Stimulated activated CD4-positive, alpha-beta T cell treated with anti-CD3 and anti-CD28 coated beads, Interleukin-1b, Interleukin-23, amount 100 ng/mL, for 4 hours (primary cell): Measurements from ENCODE around the gene GNB1L.
"Not testable (repeated sequence)": the region's sequence is repeated elsewhere in the genome, so short reads cannot be mapped to it uniquely, and the experiment has no call there.

Experiments used
- DNase-seq, 2 donors: peaks; one replicate each; pipeline ENCODE4 v3.0.0-alpha.2; 2020; ENCODE audit warnings: low read depth in 2 of 2

Gene GNB1L

DNA sequence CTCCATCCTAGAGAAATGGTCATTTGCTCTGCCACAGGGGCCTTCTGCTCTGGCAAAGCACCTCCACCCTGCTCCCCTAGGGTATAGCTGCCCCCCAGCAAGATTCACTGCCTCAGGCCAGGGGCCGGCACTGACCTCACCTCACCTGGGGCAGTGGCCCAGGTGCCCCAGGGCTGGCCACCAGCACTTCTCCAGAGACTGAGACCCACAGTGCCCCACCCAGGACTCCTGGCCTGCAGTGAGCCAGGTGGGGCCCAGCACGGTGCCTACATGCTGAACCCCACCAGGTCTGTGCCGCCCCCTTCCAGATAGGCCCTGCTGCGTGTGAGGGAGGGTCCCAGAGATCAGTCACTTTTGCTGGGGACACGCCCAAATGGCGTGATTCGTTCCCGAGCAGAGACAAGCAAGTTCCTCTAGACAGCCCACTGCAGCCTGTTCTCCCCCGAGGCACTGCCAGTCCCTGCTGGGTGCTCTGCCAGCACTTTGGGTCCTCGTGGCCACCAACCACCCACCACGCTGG, 10.8 kb downstream of the GNB1L start:
- DNase-seq, result no peak

DNA sequence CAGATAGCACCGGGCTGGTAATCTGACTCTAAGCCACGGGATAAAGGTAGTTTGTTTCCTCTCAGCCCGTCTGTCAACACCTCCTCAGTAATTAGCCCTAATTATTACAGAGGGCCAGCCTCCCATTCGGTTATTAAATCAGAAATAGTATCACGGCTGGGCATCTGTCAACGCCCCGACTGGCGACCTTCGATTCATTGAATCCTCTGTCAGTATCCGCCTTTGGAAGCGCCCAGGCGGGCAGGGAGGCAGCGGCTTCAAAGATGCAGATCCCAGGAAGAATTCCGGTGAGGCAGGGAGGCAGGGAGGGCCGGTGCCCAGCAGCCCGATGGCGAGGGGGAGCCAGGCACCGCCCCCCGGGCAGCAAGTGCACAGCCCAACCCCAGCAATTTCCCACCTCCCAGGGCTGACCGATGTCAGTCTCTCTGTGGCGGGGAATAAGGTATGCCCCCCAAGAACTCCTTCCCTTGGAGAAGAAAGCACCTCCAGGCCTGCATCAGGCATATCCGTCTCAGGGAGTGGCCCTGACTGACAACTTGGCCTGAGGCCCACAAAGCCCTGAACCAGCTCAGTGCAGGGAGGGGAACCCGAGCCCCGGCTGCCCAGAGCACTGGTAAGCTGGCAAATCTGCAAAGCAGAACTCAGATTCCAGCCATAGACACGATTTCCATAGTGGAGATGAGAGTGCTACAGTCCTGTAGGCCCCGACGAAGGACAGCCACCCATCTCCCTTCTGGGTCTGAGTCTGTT, 11.4 kb downstream of the GNB1L start:
- DNase-seq, result no peak

DNA sequence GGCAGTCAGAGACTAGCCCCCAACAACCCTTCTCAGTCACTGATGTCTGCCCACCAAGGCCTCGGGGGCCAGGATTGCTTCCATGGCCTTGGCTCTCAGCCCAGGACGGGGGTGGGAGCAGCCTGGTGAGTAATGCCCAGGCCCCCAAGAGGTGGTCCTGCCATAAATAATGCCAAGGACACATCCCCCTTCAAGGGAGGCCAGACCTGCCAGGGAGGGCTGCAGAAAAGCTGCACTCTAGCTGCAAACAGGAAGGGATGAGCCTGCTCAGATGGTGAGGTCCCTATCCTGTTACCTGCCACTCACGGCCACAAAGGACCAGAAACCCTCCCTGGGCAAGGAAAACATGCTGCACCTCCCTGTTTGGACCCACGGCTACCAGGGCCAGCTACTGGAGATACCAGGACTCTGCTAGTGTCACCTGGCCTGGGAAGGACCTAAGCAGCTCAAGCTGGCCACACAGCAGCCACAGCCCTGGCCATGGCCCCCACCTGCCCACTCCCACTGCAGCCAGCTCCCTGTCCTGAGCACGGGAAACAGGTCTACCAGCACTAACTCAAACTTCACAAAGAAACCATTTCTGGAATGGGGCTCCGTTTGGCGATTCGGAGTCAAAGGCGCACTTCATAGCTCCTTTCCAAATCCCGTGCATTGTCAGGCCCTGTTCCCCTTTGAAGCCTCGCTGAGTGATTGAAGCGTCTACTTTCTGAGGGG, 12.1 kb downstream of the GNB1L start:
- no peak for DNase-seq

DNA sequence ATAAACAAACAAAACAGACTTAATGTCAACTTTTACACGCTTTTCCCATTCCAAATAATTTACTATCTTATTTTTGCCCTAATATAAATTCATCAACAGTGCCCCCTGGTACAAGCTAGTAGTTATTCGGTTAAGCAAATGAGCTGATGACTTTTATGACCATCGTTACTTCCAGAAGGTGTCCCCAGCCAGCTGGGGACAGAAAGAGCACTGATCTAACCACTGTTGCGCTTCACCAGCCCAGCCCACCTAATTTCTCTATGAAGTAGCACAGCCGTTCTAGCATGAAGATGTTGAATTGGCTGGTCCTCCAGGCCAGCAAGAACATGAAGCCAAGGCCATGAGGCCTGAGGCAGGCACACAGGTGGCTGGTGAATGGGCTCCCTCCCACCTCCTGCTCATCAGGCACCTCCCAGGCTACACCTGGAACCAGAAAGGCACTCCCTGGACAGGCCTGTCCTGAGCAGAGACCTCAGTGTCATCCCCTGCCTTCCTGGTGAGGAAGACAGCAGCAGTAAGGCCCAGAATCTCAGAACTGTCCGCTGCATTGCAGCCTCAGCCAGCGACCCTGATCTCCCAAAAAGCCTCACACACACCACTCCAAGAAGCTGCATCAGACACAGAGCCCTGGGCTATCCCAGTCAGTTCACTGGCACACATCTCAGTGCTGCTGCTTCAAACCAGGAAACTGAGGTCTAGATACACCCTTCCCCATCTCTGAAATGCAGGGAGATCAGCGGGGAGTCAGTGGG, 12.9 kb downstream of the GNB1L start:
- DNase-seq, result no peak

DNA sequence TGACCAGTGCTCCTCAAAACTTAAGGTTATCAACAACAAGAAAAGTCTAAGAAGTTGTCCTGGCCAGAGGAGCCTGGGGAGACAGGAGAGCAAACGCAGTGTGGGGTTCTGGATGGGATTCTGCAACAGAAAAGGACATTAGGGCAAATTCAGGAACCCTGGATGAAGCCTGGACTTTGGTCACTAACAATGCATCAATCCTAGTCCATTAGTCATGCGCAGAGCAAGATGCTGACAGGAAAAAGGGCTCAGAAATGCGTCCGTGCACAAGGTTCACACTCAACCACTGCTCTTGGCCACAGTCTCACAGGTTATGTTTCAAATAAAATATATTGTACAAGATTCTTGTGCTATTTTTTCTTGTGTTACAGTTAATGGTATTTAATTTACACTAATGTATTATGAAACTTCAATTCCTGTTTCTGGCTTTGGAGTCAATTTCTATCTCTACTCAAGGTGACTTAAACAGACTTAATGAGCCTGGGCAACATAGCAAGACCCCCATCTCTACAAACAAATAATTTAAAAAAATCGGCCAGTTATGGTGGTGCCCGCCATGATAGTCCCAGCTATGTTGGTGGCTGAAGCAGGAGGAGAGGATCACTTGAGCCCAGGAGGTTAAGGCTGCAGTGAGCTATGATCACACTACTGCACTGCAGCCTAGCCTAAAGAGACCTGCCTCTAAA, 13.6 kb downstream of the GNB1L start:
- no peak for DNase-seq

GRCh38 chr22:19840059-19840458, 14.6 kb downstream of the GNB1L start:
- DNase-seq, result no peak

DNA sequence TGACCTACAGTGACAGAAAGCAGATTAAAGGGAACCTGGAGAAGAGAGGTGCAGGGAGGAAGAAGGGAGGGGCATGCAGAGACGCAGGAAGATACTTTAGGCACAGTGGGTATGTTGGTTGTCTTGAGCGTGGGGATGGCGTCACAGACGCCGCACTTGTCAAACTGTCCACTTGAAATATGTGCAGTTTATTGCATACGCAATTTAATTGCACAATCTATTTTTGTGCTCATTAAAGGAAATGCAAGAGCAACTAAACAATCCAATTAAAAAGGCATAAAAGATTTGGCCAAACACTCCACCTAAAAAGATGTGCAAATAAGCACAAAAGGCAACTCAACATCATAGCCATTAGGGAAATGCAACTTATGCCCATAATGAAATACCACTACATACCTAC, 16.8 kb downstream of the GNB1L start:
- no peak for DNase-seq

DNA sequence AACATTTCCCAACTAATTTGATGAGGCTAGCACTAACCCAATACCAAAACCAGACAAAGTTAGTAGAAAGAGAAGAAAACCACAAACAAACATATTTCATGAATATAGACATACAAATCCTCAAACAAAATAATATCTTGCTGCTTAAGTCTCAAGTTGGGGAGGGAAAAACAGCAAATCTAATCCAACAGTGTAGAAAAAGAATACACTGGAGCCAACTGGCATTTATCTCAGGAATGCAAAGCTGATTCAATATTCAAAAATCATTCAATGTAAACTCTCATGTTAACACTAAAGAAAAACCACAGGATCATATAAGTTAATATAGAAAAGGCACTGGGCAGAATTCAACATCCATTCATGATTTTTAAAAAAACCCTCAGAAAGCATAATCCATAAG, 18.2 kb downstream of the GNB1L start:
- no peak for DNase-seq

- no peak for DNase-seq
These were observed 20.1 kb downstream of the GNB1L start for GRCh38 chr22:19834599-19834998.

DNA sequence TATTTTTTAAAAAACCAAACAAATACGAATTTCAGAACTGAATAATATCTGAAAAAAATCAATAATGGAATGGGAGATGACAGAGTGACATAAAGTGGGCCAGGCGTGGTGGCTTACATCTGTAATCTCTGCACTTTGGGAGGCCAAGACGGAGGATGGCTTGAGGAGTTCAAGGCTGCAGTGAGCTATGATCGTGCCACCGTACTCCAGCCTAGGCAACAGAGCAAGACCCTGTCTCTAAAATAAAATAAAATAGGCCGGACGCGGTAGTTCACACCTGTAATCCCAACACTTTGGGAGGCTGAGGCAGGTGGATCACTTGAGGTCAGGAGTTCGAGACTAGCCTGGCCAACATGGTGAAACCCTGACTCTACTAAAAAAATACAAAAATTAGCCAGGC, 21.3 kb downstream of the GNB1L start:
- DNase-seq, result not testable (repeated sequence)

- no peak for DNase-seq
These were observed 22.1 kb downstream of the GNB1L start for GRCh38 chr22:19832476-19833108.

GRCh38 chr22:19831979-19832378, 22.7 kb downstream of the GNB1L start:
- DNase-seq, result not testable (repeated sequence)

DNA sequence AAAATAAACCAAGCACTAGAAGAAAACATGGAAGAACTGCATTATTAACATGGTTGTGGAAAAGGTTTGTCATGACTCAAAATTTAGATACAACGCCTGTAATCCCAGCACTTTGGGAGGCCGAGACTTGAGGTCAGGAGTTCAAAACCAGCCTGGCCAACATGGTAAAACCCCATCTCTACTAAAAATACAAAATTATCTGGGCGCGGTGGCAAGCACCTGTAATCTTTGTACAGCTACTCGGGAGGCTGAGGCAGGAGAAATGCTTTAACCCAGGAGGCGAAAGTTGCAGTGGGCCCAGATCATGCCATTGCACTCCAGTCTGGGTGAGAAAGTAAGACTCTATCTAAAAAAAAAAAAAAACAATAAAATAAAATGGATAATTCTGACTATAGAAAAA, 23.7 kb downstream of the GNB1L start:
- no peak for DNase-seq

GRCh38 chr22:19828035-19828401, 26.7 kb downstream of the GNB1L start:
- no peak for DNase-seq

- DNase-seq, result no peak
These were observed 27.2 kb downstream of the GNB1L start for GRCh38 chr22:19827341-19828034.

DNA sequence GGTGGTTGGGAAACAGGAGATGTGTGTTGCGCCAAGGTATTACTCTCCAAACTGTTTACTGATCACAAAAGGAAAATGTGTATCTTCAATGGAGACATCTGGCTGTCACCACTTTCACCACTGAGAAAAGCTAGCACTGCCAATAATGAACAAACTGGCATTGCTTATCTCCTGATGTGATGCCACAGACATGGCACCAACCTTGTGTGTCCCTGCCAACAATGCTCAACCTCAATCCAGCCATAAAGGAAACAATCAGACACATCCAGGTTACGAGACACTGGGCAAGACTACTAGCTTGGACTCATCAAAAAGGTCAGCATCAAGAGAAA, 28.1 kb downstream of the GNB1L start:
- DNase-seq, result no peak

- no peak for DNase-seq
These were observed 28.6 kb downstream of the GNB1L start for GRCh38 chr22:19825904-19826618.

GRCh38 chr22:19824926-19825339, 29.7 kb downstream of the GNB1L start:
- no peak for DNase-seq

DNA sequence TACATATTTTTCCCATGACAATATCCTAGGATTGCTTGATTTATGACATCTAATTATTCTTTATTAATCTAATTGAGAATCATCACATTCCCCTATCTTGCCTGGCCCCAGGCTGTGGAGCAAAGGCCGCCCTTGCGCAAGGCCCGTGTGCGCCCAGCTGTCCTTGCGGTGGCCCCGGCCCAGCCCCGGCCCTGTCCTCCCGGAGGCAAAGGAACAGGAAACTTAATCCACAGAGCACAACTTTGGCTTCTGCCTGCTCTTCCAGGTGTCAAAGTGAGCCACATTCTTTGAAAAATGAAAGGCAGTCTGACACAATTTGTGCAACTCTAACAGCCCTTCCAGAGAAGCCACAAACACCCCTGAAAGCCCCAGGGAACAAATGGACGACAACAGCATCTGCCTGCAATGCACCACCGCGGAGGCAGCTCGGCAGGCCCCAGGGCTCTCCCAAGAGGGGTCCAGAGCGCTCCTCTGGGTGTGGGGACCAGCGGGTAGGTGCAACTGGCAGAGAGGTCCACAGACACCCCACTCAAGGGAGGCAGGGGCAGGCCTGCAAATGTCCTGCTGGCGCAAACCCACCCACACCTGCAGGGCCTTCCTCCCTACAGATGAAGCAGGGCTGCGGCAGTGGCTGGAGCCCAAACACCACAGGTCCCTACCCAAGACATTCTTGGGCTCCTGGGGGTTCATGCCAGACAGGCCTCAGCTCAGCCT, 30.3 kb downstream of the GNB1L start:
- no peak for DNase-seq

- no peak for DNase-seq
These were observed 30.8 kb downstream of the GNB1L start for GRCh38 chr22:19823902-19824211.
